Breast epithelium (tissue), 4 donors: ENCODE results near the gene PSEN2. TPM values are rescaled to one million over a fixed set of nuclear protein-coding genes. Genes with fewer than 3 reads are reported as not detected.

ENCODE experiments used
- DNase-seq, 2 donors: peaks; one replicate each; pipeline ENCODE4 v3.0.0-alpha.2; 2019; ENCODE audit warnings: low spot score in 2 of 2
- H3K27ac ChIP-seq, 2 donors: fragments of 200-600 bp; sonication (generic) in 1 of 2; one replicate each; pipeline ENCODE4 v1.5.1; 2016 to 2019; ENCODE audit warnings: mild to moderate bottlenecking in 1 of 2
- H3K27me3 ChIP-seq, 2 donors: fragments of 200-600 bp; sonication (generic) in 1 of 2; one replicate each; pipeline versions ENCODE4 v1.5.1 to v1.6.0; 2017 to 2019; ENCODE audit warnings: control low read depth in 1 of 2, mild to moderate bottlenecking in 1 of 2
- H3K36me3 ChIP-seq: fragments of 200-600 bp; one replicate; pipeline ENCODE4 v1.5.1; 2019
- H3K4me1 ChIP-seq, 2 donors: fragments of 200-600 bp; sonication (generic); one replicate each; pipeline ENCODE4 v1.5.1; 2016 to 2019; ENCODE audit warnings: control low read depth in 1 of 2
- H3K4me3 ChIP-seq, 3 donors: fragments of 200-600 bp; sonication (generic); 1 replicate in 2 of 3; 2 replicates in 1 of 3; pipeline ENCODE4 v1.5.1; 2016 to 2019; ENCODE audit warnings: mild to moderate bottlenecking in 3 of 3, moderate library complexity in 2 of 3
- H3K9me3 ChIP-seq, 2 donors: fragments of 200-600 bp; sonication (generic) in 1 of 2; one replicate each; pipeline ENCODE4 v1.5.1; 2016 to 2019; ENCODE audit warnings: control low read depth in 1 of 2
- POLR2A ChIP-seq: fragments of 450-650 bp; IDR thresholded peaks from one replicate; pipeline ENCODE4 v1.6.1; 2016; ENCODE audit warnings: antibody characterized with exemption, mild to moderate bottlenecking, moderate library complexity
- POLR2AphosphoS5 ChIP-seq, 3 donors: sonication (generic); formaldehyde crosslinking; IDR thresholded peaks; one replicate each; pipeline ENCODE4 v1.6.1; 2017; ENCODE audit warnings: antibody characterized with exemption in 3 of 3
- intact Hi-C: fragments of 100-400 bp; cut with DNase I; formaldehyde crosslinking; loops from one replicate; pipeline ENCODE4 v1.15.1; 2023; ENCODE audit warnings: low total_unique reads
- total RNA-seq, 3 donors: library from RNA; depleted of rRNA; stranded (reverse); fragments of >200 nt; gene quantifications; one replicate each; pipeline ENCODE4 v1.1.0, GENCODE V29; 2016
- TF ChIP-seq, protein P1 (sequence below), 3 donors: fragments of 450-650 bp; IDR thresholded peaks; one replicate each; pipeline ENCODE4 v1.5.1; 2016 to 2017; ENCODE audit warnings: antibody characterized with exemption in 3 of 3, mild to moderate bottlenecking in 3 of 3, moderate library complexity in 3 of 3

The PSEN2 gene
- total RNA-seq, 3 donors from 2014 or later: 27.8 to 31.9 (median 27.9) TPM

GRCh38 chr1:226865590-226865989 lies 4.8 kb upstream of the PSEN2 start:
- TF ChIP-seq POLR2A (no peak), POLR2AphosphoS5 (IDR thresholded peaks at IDR 0.05) (no peak)
- TF ChIP-seq, protein P1, sequence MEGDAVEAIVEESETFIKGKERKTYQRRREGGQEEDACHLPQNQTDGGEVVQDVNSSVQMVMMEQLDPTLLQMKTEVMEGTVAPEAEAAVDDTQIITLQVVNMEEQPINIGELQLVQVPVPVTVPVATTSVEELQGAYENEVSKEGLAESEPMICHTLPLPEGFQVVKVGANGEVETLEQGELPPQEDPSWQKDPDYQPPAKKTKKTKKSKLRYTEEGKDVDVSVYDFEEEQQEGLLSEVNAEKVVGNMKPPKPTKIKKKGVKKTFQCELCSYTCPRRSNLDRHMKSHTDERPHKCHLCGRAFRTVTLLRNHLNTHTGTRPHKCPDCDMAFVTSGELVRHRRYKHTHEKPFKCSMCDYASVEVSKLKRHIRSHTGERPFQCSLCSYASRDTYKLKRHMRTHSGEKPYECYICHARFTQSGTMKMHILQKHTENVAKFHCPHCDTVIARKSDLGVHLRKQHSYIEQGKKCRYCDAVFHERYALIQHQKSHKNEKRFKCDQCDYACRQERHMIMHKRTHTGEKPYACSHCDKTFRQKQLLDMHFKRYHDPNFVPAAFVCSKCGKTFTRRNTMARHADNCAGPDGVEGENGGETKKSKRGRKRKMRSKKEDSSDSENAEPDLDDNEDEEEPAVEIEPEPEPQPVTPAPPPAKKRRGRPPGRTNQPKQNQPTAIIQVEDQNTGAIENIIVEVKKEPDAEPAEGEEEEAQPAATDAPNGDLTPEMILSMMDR (IDR thresholded peaks at IDR 0.05): no peak
- no peak for DNase-seq

DNA sequence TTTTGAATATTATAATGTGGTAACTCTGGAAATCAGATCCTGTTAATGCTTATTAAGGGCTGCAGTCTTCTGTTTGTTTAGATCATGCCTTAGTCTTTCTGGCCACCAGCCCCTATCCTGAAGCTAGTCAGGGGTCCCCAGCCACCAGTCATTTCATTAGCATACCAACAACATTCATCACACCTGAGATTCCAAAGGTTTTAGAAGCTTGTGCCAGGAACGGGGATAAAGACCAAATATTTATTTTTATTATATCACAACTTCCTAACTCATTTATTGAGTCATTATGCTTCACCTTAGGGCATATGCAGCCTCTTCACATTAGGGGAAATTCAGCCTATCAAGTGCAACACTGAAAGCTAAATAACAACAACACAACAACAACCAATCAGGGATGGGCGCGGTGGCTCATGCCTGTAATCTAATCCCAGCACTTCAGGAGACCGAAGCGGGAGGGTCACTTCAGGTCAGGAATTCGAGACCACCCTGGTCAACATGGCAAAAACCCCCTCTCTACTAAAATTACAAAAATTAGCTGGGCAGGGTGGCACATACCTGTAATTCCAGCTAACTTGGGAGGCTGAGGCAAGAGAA lies 2.9 kb upstream of the PSEN2 start:
- Histone ChIP-seq H3K4me1 (no peaks in the 10 kb centered on the region), H3K27me3 (no peaks in the 10 kb centered on the region), H3K36me3 (no peaks in the 10 kb centered on the region), H3K9me3 (no peaks in the 10 kb centered on the region), H3K4me3 (no peak overlapping the region), H3K27ac (no peak overlapping the region)
- TF ChIP-seq POLR2A (no peak), POLR2AphosphoS5 (IDR thresholded peaks at IDR 0.05) (no peak)
- TF ChIP-seq, protein P1 (IDR thresholded peaks at IDR 0.05): no peak
- DNase-seq: no peak
- intact Hi-C loops: no loop called here

More at GRCh38 chr1:226865590-226865989, 4.8 kb upstream of the PSEN2 start:
- Histone ChIP-seq H3K36me3 (no peaks in the 10 kb centered on the region), H3K4me3 (no peak overlapping the region), H3K4me1 (no peaks in the 10 kb centered on the region), H3K27me3 (no peaks in the 10 kb centered on the region), H3K9me3 (no peaks in the 10 kb centered on the region), H3K27ac (no peak overlapping the region)
- intact Hi-C loops: no loop called here

DNA sequence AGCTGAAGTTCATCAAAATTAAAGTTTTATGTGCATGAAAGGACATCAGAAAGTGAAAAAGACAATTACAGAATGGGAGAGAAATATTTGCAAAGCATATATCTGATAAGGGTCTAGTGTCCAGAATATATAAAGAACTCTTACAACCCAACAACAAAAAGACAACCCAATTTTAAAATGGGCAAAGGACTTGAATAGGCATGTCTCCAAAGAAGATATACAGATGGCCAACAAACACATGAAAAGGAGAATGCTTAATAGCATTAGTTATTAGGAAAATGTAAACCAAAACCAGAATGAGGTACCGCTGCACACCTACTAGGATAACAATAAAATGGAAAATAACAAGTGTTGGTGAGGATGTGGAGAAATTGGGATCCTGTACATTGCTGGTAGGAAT lies 1.7 kb upstream of the PSEN2 start:
- no peak for DNase-seq
- Histone ChIP-seq H3K36me3 (no peaks in the 10 kb centered on the region), H3K27me3 (no peaks in the 10 kb centered on the region), H3K27ac (no peak overlapping the region), H3K4me1 (no peaks in the 10 kb centered on the region), H3K9me3 (no peaks in the 10 kb centered on the region), H3K4me3 (no peak overlapping the region)
- intact Hi-C loops: no loop called here
- TF ChIP-seq, protein P1 (IDR thresholded peaks at IDR 0.05): no peak
- TF ChIP-seq POLR2A (no peak), POLR2AphosphoS5 (IDR thresholded peaks at IDR 0.05) (no peak)

DNA sequence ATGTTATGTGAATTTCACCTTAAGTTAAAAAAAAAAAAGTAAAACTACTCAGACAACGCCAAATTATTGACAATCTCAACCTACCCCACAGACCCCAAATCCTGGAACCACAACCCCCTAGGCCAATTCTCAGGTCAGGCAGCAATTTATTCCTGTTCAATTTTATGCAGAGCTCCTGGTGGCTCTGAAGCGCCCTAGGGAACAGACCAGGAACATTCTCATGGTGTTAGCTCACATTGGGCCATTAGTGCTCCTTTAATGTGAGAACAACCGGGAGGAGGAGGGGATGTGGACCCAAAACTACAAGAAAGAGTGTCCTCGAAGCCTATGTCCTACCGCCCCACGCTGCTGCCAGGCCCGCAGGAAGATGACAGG lies 403 bp upstream of the PSEN2 start:
- H3K27ac ChIP-seq: peak overlapping the region; percentile 69 to 79
- intact Hi-C loops: no loop called here
- H3K9me3 ChIP-seq: no peaks in the 10 kb centered on the region
- peak in 1 of 2 donors; percentile 31 for DNase-seq
- H3K4me1 ChIP-seq: no peaks in the 10 kb centered on the region
- H3K4me3 ChIP-seq: peak overlapping the region; percentile 68 to 88 (median 84)
- TF ChIP-seq POLR2AphosphoS5 (IDR thresholded peaks at IDR 0.05): no peak
- no peaks in the 10 kb centered on the region for H3K27me3 ChIP-seq
- no peaks in the 10 kb centered on the region for H3K36me3 ChIP-seq

DNA sequence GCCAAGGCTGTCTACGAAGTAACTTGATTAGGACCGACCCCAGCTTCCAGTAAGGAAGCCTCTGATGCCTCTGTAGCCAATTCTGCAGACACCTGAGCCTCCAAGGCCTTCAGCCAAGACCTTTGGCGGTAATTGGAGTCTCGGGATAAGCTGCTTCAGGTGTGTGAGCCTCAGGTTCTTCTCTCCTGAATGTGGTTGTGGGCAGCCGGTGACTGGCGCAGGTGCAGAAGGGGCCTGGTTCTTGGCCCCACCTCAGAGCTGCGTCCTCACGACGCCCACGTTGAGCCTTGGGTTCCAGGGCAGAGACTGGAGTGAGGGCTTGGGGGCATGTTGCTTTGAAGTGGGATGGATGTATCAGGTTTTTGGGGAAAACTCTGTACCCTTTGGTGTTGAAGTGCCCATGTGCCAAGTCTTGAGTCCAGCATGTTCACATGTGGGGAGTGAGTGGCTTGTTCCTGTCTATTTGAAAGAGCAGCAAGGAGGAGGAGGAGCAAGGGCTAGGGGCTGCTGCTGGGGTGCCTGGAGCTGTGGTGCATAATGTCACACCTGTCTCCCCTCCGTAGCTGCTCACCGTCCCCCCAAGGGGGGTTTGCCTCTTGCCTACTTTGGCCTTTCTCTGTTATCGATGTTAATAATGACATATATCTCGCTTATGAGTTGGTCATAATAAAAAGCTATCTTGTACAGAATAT lies 1.4 kb downstream of the PSEN2 start:
- TF ChIP-seq POLR2A (no peak), POLR2AphosphoS5 (IDR thresholded peaks at IDR 0.05) (no peak)
- TF ChIP-seq, protein P1 (IDR thresholded peaks at IDR 0.05): no peak
- H3K9me3 ChIP-seq: no peaks in the 10 kb centered on the region
- H3K27me3 ChIP-seq: no peaks in the 10 kb centered on the region
- intact Hi-C loops: no loop called here
- no peak for DNase-seq
- H3K36me3 ChIP-seq: no peaks in the 10 kb centered on the region
- H3K4me1 ChIP-seq: no peaks in the 10 kb centered on the region
- H3K27ac ChIP-seq: no peak overlapping the region
- peak overlapping the region in 2 of 3 donors; percentile 84 to 88 for H3K4me3 ChIP-seq
